ENCODE results near the gene USP13.

USP13 gene

GRCh38 chr3:179700716-179701115 is 47.9 kb downstream of the USP13 start:
- DNase-seq = no peak

GRCh38 chr3:179701176-179701827 is 48.5 kb downstream of the USP13 start:
- no peak for DNase-seq

- DNase-seq = no peak
These were observed 49.6 kb downstream of the USP13 start for GRCh38 chr3:179702271-179702947.

GRCh38 chr3:179703816-179704215 is 51.0 kb downstream of the USP13 start:
- no peak for DNase-seq

GRCh38 chr3:179706233-179706632 is 53.4 kb downstream of the USP13 start:
- DNase-seq = no peak

- no peak for DNase-seq
These were observed 57.2 kb downstream of the USP13 start for GRCh38 chr3:179710079-179710478.

GRCh38 chr3:179713643-179714090 is 60.8 kb downstream of the USP13 start:
- DNase-seq = no peak

- DNase-seq = no peak
These were observed 62.7 kb downstream of the USP13 start for GRCh38 chr3:179715582-179715981.

GRCh38 chr3:179716226-179716625 is 63.4 kb downstream of the USP13 start:
- DNase-seq = no peak

GRCh38 chr3:179716811-179717210 is 64.0 kb downstream of the USP13 start:
- DNase-seq = no peak

GRCh38 chr3:179717219-179717618 is 64.4 kb downstream of the USP13 start:
- no peak for DNase-seq

GRCh38 chr3:179719048-179719734 is 66.4 kb downstream of the USP13 start:
- DNase-seq = no peak

- no peak for DNase-seq
These were observed 67.4 kb downstream of the USP13 start for GRCh38 chr3:179720196-179720595.

GRCh38 chr3:179723617-179724016 is 70.8 kb downstream of the USP13 start:
- no peak for DNase-seq

- DNase-seq = no peak
These were observed 73.3 kb downstream of the USP13 start for GRCh38 chr3:179726075-179726699.

GRCh38 chr3:179729086-179729485 is 76.2 kb downstream of the USP13 start:
- no peak for DNase-seq

- DNase-seq = no peak
These were observed 77.1 kb downstream of the USP13 start for GRCh38 chr3:179729981-179730380.

GRCh38 chr3:179730506-179730905 is 77.7 kb downstream of the USP13 start:
- no peak for DNase-seq

- DNase-seq = no peak
These were observed 78.7 kb downstream of the USP13 start for GRCh38 chr3:179731544-179731943.

GRCh38 chr3:179732661-179733348 is 80.0 kb downstream of the USP13 start:
- peak in 6 of 56 donors; percentile 1 to 22 (median 6) for DNase-seq

- DNase-seq = peak in 9 of 56 donors; percentile 1 to 35 (median 13)
These were observed 81.0 kb downstream of the USP13 start for GRCh38 chr3:179733797-179734196.
